ENCODE measurements around the gene TSC22D3. TPM values are rescaled to one million over a fixed set of nuclear protein-coding genes. Genes with fewer than 3 reads are reported as not detected.
A peak's percentile ranks its signal among the peaks of the same experiment; 100 is the strongest.

TSC22D3 gene
- total RNA-seq, 2 donors from 2014 or later, result 9.9 to 10.5 TPM

DNA sequence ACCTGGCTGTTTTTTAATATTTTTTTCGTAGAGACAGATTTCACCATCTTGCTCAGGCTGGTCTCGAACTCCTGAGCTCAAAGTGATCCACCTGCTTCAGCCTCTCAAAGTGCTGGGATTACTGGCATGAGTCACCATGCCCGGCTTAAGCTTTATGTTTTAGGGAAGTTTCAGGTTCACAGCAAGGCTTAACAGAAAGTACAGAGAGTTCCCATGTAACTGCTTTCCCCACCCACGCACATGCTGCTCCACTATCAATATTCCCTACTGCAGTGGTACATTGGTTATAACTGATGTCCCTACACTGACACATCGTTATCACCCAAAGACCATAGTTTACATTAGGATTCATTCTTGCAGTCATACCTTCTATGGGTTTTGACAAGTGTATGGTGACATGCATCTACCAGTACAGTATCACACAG lies 84.6 kb downstream of the TSC22D3 start:
- WGBS, 2 experiments (ENCODE audit: insufficient coverage in 1 of 2, insufficient read length in 1 of 2), result 80 to 94% methylated on average over 1 to 5 of the region's 5 CpGs
- H3K27ac ChIP-seq (ENCODE audit: low read depth, low read length), result no peak overlapping the region
- TF ChIP-seq, protein P1, sequence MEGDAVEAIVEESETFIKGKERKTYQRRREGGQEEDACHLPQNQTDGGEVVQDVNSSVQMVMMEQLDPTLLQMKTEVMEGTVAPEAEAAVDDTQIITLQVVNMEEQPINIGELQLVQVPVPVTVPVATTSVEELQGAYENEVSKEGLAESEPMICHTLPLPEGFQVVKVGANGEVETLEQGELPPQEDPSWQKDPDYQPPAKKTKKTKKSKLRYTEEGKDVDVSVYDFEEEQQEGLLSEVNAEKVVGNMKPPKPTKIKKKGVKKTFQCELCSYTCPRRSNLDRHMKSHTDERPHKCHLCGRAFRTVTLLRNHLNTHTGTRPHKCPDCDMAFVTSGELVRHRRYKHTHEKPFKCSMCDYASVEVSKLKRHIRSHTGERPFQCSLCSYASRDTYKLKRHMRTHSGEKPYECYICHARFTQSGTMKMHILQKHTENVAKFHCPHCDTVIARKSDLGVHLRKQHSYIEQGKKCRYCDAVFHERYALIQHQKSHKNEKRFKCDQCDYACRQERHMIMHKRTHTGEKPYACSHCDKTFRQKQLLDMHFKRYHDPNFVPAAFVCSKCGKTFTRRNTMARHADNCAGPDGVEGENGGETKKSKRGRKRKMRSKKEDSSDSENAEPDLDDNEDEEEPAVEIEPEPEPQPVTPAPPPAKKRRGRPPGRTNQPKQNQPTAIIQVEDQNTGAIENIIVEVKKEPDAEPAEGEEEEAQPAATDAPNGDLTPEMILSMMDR (conservative IDR thresholded peaks at IDR 0.05), result no peak
- H3K27me3 ChIP-seq (ENCODE audit: control insufficient read depth, insufficient read depth, low read length, poor library complexity, severe bottlenecking), result no peaks in the 10 kb centered on the region
- H3K9me3 ChIP-seq (ENCODE audit: control insufficient read depth, low read length), result no peaks in the 10 kb centered on the region
- H3K4me3 ChIP-seq (ENCODE audit: low read length), result no peak overlapping the region
- no peak overlapping the region for H3K4me3 Mint-ChIP-seq
- H3K36me3 Mint-ChIP-seq (ENCODE audit: low read depth), result no peaks in the 10 kb centered on the region
- H3K27me3 Mint-ChIP-seq (ENCODE audit: insufficient read depth), result peaks cover 10% of the 10 kb centered on the region
- no peaks in the 10 kb centered on the region for H3K36me3 ChIP-seq (ENCODE audit: control insufficient read depth, insufficient read depth, low read length)
- no peak overlapping the region for H3K27ac Mint-ChIP-seq
- H3K9ac ChIP-seq (ENCODE audit: extremely low read depth, low read length, poor library complexity, severe bottlenecking), result no peak overlapping the region
- H3K9me3 Mint-ChIP-seq, result no peaks in the 10 kb centered on the region
- peaks cover 6% of the 10 kb centered on the region for H3K4me1 Mint-ChIP-seq
- peak; percentile 15 for DNase-seq
- no peaks in the 10 kb centered on the region for H3K4me1 ChIP-seq (ENCODE audit: control insufficient read depth, insufficient read depth, low read length)

DNA sequence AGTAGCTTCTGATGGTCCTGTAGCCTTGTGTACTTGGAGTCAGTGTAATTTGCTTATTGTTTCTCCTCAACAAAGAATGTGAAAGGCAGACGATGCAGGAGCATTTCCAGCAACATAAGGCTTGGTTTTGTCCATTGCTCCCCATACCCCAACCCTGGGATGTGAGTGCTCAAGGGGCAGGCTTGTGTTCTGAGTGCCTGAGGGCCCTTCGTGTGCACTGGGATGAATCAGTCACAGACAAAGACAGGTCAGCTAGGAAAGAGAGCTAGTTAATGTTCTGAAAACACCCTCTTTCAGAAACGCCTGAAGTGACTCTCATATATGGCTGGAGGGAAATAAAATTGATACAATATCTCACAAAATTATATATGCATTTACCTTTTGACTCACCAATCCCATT lies 88.1 kb downstream of the TSC22D3 start:
- H3K9me3 Mint-ChIP-seq, result peaks cover 8% of the 10 kb centered on the region
- TF ChIP-seq, protein P1 (conservative IDR thresholded peaks at IDR 0.05), result no peak
- Histone ChIP-seq H3K4me3 (ENCODE audit: low read length) (no peak overlapping the region), H3K36me3 (ENCODE audit: control insufficient read depth, insufficient read depth, low read length) (no peaks in the 10 kb centered on the region), H3K4me1 (ENCODE audit: control insufficient read depth, insufficient read depth, low read length) (peaks cover 3% of the 10 kb centered on the region), H3K9ac (ENCODE audit: extremely low read depth, low read length, poor library complexity, severe bottlenecking) (no peak overlapping the region), H3K27me3 (ENCODE audit: control insufficient read depth, insufficient read depth, low read length, poor library complexity, severe bottlenecking) (no peaks in the 10 kb centered on the region), H3K9me3 (ENCODE audit: control insufficient read depth, low read length) (no peaks in the 10 kb centered on the region), H3K27ac (ENCODE audit: low read depth, low read length) (no peak overlapping the region)
- H3K4me1 Mint-ChIP-seq, result peaks cover 13% of the 10 kb centered on the region
- no peaks in the 10 kb centered on the region for H3K36me3 Mint-ChIP-seq (ENCODE audit: low read depth)
- peak; percentile 10 for DNase-seq
- 94% methylated on average over 2 of the region's 3 CpGs; no CpG with 5 or more reads in 1 of the 2 experiments for WGBS, 2 experiments (ENCODE audit: insufficient coverage in 1 of 2, insufficient read length in 1 of 2)
- H3K4me3 Mint-ChIP-seq, result no peak overlapping the region
- peaks cover 9% of the 10 kb centered on the region for H3K27me3 Mint-ChIP-seq (ENCODE audit: insufficient read depth)
- no peak overlapping the region for H3K27ac Mint-ChIP-seq

DNA sequence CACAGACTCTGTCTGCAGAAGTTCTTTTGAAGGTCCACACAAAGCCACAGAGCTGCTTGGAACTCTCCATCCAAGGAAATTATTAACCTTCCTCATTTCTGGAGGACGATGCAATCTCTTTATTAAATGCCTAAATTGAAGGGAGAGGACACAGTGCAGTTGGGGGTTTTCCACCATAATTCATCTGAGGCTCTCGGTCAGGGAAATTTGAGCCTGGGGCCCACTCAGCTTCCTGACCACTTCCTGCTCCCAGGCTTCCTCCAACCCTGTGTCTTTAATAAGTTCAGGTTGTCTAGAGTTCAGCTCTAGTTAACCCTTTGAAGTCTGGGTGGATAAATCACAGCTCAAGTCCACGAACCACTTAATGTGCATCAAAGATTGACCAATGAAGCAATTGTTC lies 88.8 kb downstream of the TSC22D3 start:
- Mint-ChIP-seq H3K27ac (no peak overlapping the region), H3K27me3 (ENCODE audit: insufficient read depth) (peaks cover 12% of the 10 kb centered on the region)
- WGBS, 2 experiments (ENCODE audit: insufficient coverage in 1 of 2, insufficient read length in 1 of 2), result 80% methylated on average over 3 of the region's 3 CpGs; no CpG with 5 or more reads in 1 of the 2 experiments

More for the DNA sequence above, 88.8 kb downstream of the TSC22D3 start:
- Histone ChIP-seq H3K27me3 (ENCODE audit: control insufficient read depth, insufficient read depth, low read length, poor library complexity, severe bottlenecking) (no peaks in the 10 kb centered on the region), H3K9ac (ENCODE audit: extremely low read depth, low read length, poor library complexity, severe bottlenecking) (no peak overlapping the region), H3K9me3 (ENCODE audit: control insufficient read depth, low read length) (no peaks in the 10 kb centered on the region), H3K27ac (ENCODE audit: low read depth, low read length) (no peak overlapping the region), H3K4me3 (ENCODE audit: low read length) (no peak overlapping the region), H3K4me1 (ENCODE audit: control insufficient read depth, insufficient read depth, low read length) (peaks cover 3% of the 10 kb centered on the region), H3K36me3 (ENCODE audit: control insufficient read depth, insufficient read depth, low read length) (no peaks in the 10 kb centered on the region)
- DNase-seq, result peak; percentile 6
- Mint-ChIP-seq H3K9me3 (peaks cover 8% of the 10 kb centered on the region), H3K4me1 (peaks cover 13% of the 10 kb centered on the region), H3K4me3 (no peak overlapping the region), H3K36me3 (ENCODE audit: low read depth) (no peaks in the 10 kb centered on the region)
- TF ChIP-seq, protein P1 (conservative IDR thresholded peaks at IDR 0.05), result no peak

All from endodermal cell (in vitro differentiated cells).